Measurements from ENCODE around the gene KLHL10.

The KLHL10 gene

GRCh38 chr17:41888332-41888965 lies 50.8 kb downstream of the KLHL10 start:
- no peak for DNase-seq (ENCODE audit: extremely low spot score, insufficient read length, low read depth)
- no peak for FAIRE-seq

GRCh38 chr17:41891135-41892020 lies 53.8 kb downstream of the KLHL10 start:
- no peak for DNase-seq (ENCODE audit: extremely low spot score, insufficient read length, low read depth)
- FAIRE-seq, result no peak

- FAIRE-seq (no peak), DNase-seq (ENCODE audit: extremely low spot score, insufficient read length, low read depth) (no peak)
Observed at GRCh38 chr17:41892021-41892376, 54.4 kb downstream of the KLHL10 start.

GRCh38 chr17:41893384-41893783 lies 55.8 kb downstream of the KLHL10 start:
- DNase-seq (ENCODE audit: extremely low spot score, insufficient read length, low read depth) (no peak), FAIRE-seq (no peak)

GRCh38 chr17:41894791-41895331 lies 57.2 kb downstream of the KLHL10 start:
- no peak for FAIRE-seq
- no peak for DNase-seq (ENCODE audit: extremely low spot score, insufficient read length, low read depth)

- no peak for DNase-seq (ENCODE audit: extremely low spot score, insufficient read length, low read depth)
- FAIRE-seq, result no peak
Observed at GRCh38 chr17:41895617-41896016, 58.0 kb downstream of the KLHL10 start.

GRCh38 chr17:41896726-41897125 lies 59.1 kb downstream of the KLHL10 start:
- FAIRE-seq, result no peak

More at GRCh38 chr17:41896726-41897125, 59.1 kb downstream of the KLHL10 start:
- no peak for DNase-seq (ENCODE audit: extremely low spot score, insufficient read length, low read depth)

Data from GM18507 (cell line).